H4 (cell line): ENCODE measurements around the gene OST4. TPM values are rescaled to one million over a fixed set of nuclear protein-coding genes. Genes with fewer than 3 reads are reported as not detected.

Experiments
- DNase-seq: peaks from one replicate; pipeline ENCODE4 v3.0.0-alpha.2; 2015; ENCODE audit warnings: low spot score
- total RNA-seq: library from RNA; depleted of rRNA; stranded (reverse); fragments of >200 nt; shearing (Covaris generic); gene quantifications from 2 replicates; pipeline ENCODE4 v1.2.3, GENCODE V29; 2014; rRNA removed

The OST4 gene
- total RNA-seq, 1 experiment from 2014 or later = 330 TPM

DNA sequence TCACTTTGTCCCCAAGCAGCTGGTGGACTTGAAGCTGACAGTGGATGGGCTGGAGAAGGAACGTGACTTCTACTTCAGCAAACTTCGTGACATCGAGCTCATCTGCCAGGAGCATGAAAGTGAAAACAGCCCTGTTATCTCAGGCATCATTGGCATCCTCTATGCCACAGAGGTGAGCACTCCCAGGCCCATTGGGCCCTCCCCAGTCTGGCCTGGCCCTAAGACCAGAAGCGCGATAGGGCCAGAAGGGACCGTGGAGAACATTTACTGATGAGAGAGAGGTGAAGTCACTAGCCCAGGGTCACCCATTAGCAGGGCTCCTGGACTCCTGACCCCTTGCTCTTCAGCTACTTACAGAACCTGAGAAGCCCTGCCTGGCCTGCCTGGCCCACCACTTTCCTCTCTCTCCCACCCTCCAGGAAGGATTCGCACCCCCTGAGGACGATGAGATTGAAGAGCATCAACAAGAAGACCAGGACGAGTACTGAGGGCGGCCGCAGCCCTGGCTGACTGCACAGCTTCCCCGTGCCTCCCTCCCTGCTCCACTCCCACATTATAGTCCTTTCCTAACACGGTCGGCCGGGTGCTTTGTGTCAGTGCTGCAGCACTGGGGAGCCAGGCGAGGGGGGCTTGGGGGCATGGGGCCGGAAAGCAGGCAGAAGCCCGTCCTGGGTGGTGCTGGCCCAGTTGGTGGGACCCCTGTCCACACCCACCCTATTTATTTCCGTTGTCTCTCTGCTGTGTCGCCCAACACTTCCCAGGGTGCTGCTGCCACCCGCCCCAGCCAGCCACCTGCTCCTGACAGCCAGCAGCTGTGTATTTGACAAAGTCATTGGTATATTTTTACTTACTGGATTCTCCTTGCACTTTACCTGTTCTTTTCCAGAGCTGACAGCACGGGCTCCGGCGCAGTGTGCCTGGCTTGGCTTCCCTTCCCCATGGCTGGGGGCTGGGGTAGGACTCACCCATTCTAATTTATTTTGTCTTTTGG lies 45.3 kb downstream of the OST4 start:
- no peak for DNase-seq

- no peak for DNase-seq
These were observed 46.1 kb downstream of the OST4 start for GRCh38 chr2:27025281-27025800.

- DNase-seq = no peak
These were observed 46.6 kb downstream of the OST4 start for GRCh38 chr2:27024812-27025211.

GRCh38 chr2:27024188-27024587 lies 47.3 kb downstream of the OST4 start:
- no peak for DNase-seq

DNA sequence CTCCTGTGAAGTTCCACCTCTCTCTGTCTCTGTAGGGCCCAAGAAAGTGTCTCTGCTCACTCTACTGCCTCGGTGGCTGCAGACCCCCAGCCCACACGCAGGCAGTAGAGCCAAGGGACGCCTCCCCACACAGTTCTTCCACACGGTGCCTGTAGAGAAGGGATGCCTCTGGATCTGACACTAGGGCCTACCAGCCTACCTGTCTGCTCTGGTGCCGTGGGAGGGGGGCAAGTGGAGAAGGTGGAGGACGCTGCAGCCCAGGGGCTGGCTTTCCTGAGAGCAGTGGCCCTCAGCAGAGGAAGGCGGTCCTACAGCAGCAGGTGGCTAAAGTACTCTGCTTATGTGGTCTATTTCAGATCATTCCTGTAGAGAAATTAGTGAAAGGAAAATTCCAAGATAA lies 47.7 kb downstream of the OST4 start:
- no peak for DNase-seq

DNA sequence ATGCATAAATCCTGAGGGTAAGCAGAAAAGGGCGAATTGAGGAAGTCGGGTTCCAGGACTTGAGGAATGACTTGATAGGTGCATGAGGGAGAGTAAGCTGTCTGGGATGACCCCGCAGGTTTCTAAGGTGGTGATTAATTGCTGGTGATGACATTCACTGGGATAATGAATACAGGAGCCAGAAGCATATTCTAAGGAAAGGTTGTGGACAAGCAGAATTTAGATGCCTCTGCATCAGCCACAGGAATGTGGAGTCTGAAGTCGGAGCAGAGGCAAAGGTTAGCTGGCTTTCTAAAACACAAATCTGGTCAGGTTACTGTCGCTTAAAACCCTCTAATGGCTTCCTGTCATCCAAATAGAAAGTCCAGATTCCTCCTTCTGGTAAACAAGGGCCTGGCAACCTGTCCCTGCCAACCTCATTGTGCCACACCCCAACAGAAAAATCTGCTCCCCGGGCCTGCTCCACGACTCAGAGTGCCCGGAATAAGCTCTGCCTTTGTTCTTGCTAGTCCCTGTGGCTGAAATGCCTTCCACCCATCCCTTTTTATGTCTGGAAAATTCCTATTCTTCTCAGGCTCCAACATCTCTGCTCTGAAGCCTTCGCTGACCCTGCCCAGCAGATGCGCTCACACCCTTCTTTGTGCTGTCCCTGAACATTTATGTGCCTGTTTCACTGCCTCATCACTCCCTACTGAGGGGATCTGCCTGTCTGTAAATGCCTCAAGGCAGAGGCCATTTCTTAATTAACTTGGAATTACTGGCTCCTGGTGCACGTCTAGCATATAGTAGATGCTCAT lies 50.0 kb downstream of the OST4 start:
- peak; percentile 15 for DNase-seq

Other genes with a start within 250 kb of the OST4 start
- gene DPYSL5, start 223.5 kb downstream of the OST4 start, total RNA-seq = 4.5 and 5.0 TPM in 2 replicates
- 2.7 and 4.0 TPM in 2 replicates for gene MAPRE3, start 101.0 kb downstream of the OST4 start, total RNA-seq
- 34.6 and 37.8 TPM in 2 replicates for gene TMEM214, start 38.7 kb downstream of the OST4 start, total RNA-seq
- gene AGBL5, start 20.0 kb downstream of the OST4 start, total RNA-seq = 25.2 and 27.8 TPM in 2 replicates
- gene EMILIN1, start 7.0 kb upstream of the OST4 start, total RNA-seq = 10.8 and 30.2 TPM in 2 replicates
- gene KHK, start 15.1 kb upstream of the OST4 start, total RNA-seq = 0.14 and 0.48 TPM in 2 replicates
- 0.31 TPM in 1 of 2 replicates, not detected in the other for gene CGREF1, start 47.5 kb upstream of the OST4 start, total RNA-seq
- 0.12 TPM in 1 of 2 replicates, not detected in the other for gene ABHD1, start 52.2 kb upstream of the OST4 start, total RNA-seq
- gene PREB, start 63.0 kb upstream of the OST4 start, total RNA-seq = 37.0 and 51.9 TPM in 2 replicates
- gene PRR30, start 67.8 kb upstream of the OST4 start, total RNA-seq = not detected in 2 replicates
- gene TCF23, start 77.3 kb upstream of the OST4 start, total RNA-seq = not detected in 2 replicates
- 196 and 202 TPM in 2 replicates for gene ATRAID, start 140.4 kb upstream of the OST4 start, total RNA-seq
- 22.6 and 26.2 TPM in 2 replicates for gene SLC5A6, start 140.6 kb upstream of the OST4 start, total RNA-seq
- gene CAD, start 145.7 kb upstream of the OST4 start, total RNA-seq = 4.7 and 6.9 TPM in 2 replicates
- 0.46 and 0.49 TPM in 2 replicates for gene SLC30A3, start 191.4 kb upstream of the OST4 start, total RNA-seq
- not detected in 2 replicates for gene DNAJC5G, start 203.8 kb upstream of the OST4 start, total RNA-seq
- gene TRIM54, start 210.8 kb upstream of the OST4 start, total RNA-seq = 0.35 TPM in 1 of 2 replicates, not detected in the other
- gene UCN, start 236.8 kb upstream of the OST4 start, total RNA-seq = 0.53 TPM in 1 of 2 replicates, not detected in the other